CD4-positive, CD25-positive, alpha-beta regulatory T cell (primary cell): ENCODE data around the gene KIF21B. TPM values are rescaled to one million over a fixed set of nuclear protein-coding genes. Genes with fewer than 3 reads are reported as not detected.
A peak's percentile ranks its signal among the peaks of the same experiment; 100 is the strongest.

Source experiments
- ATAC-seq, 2 donors: fragments of 150-1000 bp; cut with Tn5 transposase; one replicate each; pipeline ENCODE4 v1.10.0; 2021; ENCODE audit warnings: low read depth in 2 of 2, moderate number of reproducible peaks in 2 of 2, moderate library complexity in 1 of 2
- DNase-seq, 3 donors: peaks; one replicate each; pipeline versions ENCODE4 v3.0.0 to v3.0.0-alpha.2; 2012 to 2022; ENCODE audit warnings: mixed read lengths in 1 of 3
- H3K27ac ChIP-seq: one replicate; pipeline ENCODE4 v1.7.0; 2013; ENCODE audit warnings: mild to moderate bottlenecking, low read length; ENCODE audit not compliant: insufficient read depth, poor library complexity, severe bottlenecking
- H3K27me3 ChIP-seq: one replicate; pipeline ENCODE4 v1.7.0; 2013; ENCODE audit warnings: low read length; ENCODE audit not compliant: control insufficient read depth, insufficient read depth
- H3K36me3 ChIP-seq: one replicate; pipeline ENCODE4 v1.7.0; 2013; ENCODE audit warnings: mild to moderate bottlenecking, low read length, moderate library complexity; ENCODE audit not compliant: control insufficient read depth, insufficient read depth
- H3K4me1 ChIP-seq: 2 replicates; pipeline ENCODE4 v1.7.0; 2013; ENCODE audit warnings: mild to moderate bottlenecking, low read length; ENCODE audit not compliant: insufficient read depth, control insufficient read depth, poor library complexity, severe bottlenecking
- H3K4me3 ChIP-seq: one replicate; pipeline ENCODE4 v1.7.0; 2013; ENCODE audit warnings: low read depth, mild to moderate bottlenecking, low read length, moderate library complexity
- H3K9me3 ChIP-seq, 2 experiments: 1 replicate in 1 of 2; 2 replicates in 1 of 2; pipeline ENCODE4 v1.7.0; 2013; ENCODE audit warnings: low read length in 2 of 2, mild to moderate bottlenecking in 1 of 2, moderate library complexity in 1 of 2; ENCODE audit not compliant: control insufficient read depth in 2 of 2
- H3K27ac Mint-ChIP-seq, 3 donors: one replicate each; pipeline ENCODE4 v1.8.0; 2020 to 2022; ENCODE audit warnings: mild to moderate bottlenecking in 3 of 3, mixed read lengths in 3 of 3, moderate library complexity in 2 of 3
- H3K27me3 Mint-ChIP-seq: one replicate; pipeline ENCODE4 v1.8.0; 2022; ENCODE audit warnings: mild to moderate bottlenecking, mixed read lengths
- H3K36me3 Mint-ChIP-seq: one replicate; pipeline ENCODE4 v1.8.0; 2020; ENCODE audit warnings: mixed read lengths
- H3K4me1 Mint-ChIP-seq, 4 donors: one replicate each; pipeline ENCODE4 v1.8.0; 2020 to 2022; ENCODE audit warnings: mixed read lengths in 4 of 4, mild to moderate bottlenecking in 1 of 4
- H3K4me3 Mint-ChIP-seq, 4 donors: one replicate each; pipeline ENCODE4 v1.8.0; 2020 to 2022; ENCODE audit warnings: mild to moderate bottlenecking in 4 of 4, mixed read lengths in 4 of 4, moderate library complexity in 3 of 4
- H3K9me3 Mint-ChIP-seq, 7 donors: one replicate each; pipeline ENCODE4 v1.8.0; 2020 to 2022; ENCODE audit warnings: mixed read lengths in 7 of 7, mild to moderate bottlenecking in 3 of 7, moderate library complexity in 2 of 7
- polyA plus RNA-seq, 4 donors: library from polyadenylated mRNA; unstranded; fragments of 300-500 nt; fragmentation: Illumina TruSeq; gene quantifications; one replicate each; pipeline ENCODE4 v1.2.3, GENCODE V29; 2021
- total RNA-seq: library from RNA; stranded (reverse); gene quantifications from one replicate; pipeline ENCODE4 v1.2.3, GENCODE V29; 2022

KIF21B gene
- total and polyA plus RNA-seq, 5 donors from 2014 or later = 2.3 to 96.9 (median 3.3) TPM

GRCh38 chr1:201017828-201018163 lies 5.7 kb downstream of the KIF21B start:
- no peaks in the 10 kb centered on the region for H3K27me3 ChIP-seq
- peaks cover 10% of the 10 kb centered on the region for H3K36me3 Mint-ChIP-seq
- H3K4me1 Mint-ChIP-seq = peaks cover 14 to 99% (median 66%) of the 10 kb centered on the region in 4 donors
- DNase-seq (no peak), ATAC-seq (no peak)
- no peaks in the 10 kb centered on the region for H3K9me3 Mint-ChIP-seq
- no peaks in the 10 kb centered on the region for H3K36me3 ChIP-seq
- H3K4me3 Mint-ChIP-seq = peak overlapping the region in 3 of 4 donors; percentile 54 to 66 (median 64)
- H3K4me1 ChIP-seq = peaks cover 98% of the 10 kb centered on the region
- H3K27me3 Mint-ChIP-seq = peaks cover 3% of the 10 kb centered on the region
- no peaks in the 10 kb centered on the region for H3K9me3 ChIP-seq
- no peak overlapping the region for H3K4me3 ChIP-seq
- peak overlapping the region; percentile 14 to 99 (median 92) for H3K27ac Mint-ChIP-seq
- peak overlapping the region; percentile 15 for H3K27ac ChIP-seq

GRCh38 chr1:201016943-201017827 lies 6.3 kb downstream of the KIF21B start:
- Histone ChIP-seq H3K4me1 (peaks cover 98% of the 10 kb centered on the region), H3K36me3 (peaks cover under 1% of the 10 kb centered on the region), H3K9me3 (no peaks in the 10 kb centered on the region), H3K27ac (peak overlapping the region; percentile 15), H3K4me3 (no peak overlapping the region), H3K27me3 (no peaks in the 10 kb centered on the region)
- H3K36me3 Mint-ChIP-seq = peaks cover 10% of the 10 kb centered on the region
- H3K27ac Mint-ChIP-seq = peak overlapping the region; percentile 38 to 92 (median 65)
- H3K4me3 Mint-ChIP-seq = peak overlapping the region; percentile 31 to 76 (median 41)
- peaks cover 14 to 99% (median 64%) of the 10 kb centered on the region in 4 donors for H3K4me1 Mint-ChIP-seq
- DNase-seq = no peak
- ATAC-seq = no peak
- H3K9me3 Mint-ChIP-seq = no peaks in the 10 kb centered on the region
- no peaks in the 10 kb centered on the region for H3K27me3 Mint-ChIP-seq

DNA sequence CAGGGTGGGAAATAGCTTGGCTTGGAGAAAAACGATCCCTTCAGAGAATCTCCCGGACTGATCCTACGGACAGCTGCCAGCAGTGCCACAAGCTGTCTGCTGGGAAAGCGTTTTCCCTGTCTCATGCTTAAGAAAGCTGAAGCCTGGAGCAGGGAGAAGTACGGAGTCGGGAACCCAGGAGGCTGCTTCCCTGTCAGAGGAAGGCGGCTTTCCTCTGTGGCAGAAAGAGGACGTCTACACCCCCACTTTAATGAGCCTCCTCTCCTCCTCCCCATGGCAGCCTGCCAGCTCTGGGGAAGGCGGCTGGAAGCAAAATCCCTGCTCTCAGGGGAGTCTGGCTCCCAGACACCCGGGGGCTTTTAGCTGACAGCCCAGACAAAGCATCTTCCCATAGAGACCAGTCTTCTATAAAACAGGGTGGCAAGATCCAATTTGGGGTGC lies 7.3 kb downstream of the KIF21B start:
- H3K9me3 Mint-ChIP-seq = no peaks in the 10 kb centered on the region
- H3K9me3 ChIP-seq = no peaks in the 10 kb centered on the region
- H3K4me1 ChIP-seq = peaks cover 98% of the 10 kb centered on the region
- H3K4me3 ChIP-seq = peak overlapping the region; percentile 7
- no peaks in the 10 kb centered on the region for H3K27me3 ChIP-seq
- no peak for DNase-seq
- H3K4me3 Mint-ChIP-seq = peak overlapping the region in 2 of 4 donors; percentile 46 to 76
- H3K27me3 Mint-ChIP-seq = no peaks in the 10 kb centered on the region
- peaks cover 15% of the 10 kb centered on the region for H3K36me3 Mint-ChIP-seq
- H3K27ac Mint-ChIP-seq = peak overlapping the region; percentile 38 to 94 (median 84)
- ATAC-seq = no peak
- peak overlapping the region; percentile 30 for H3K27ac ChIP-seq
- H3K36me3 ChIP-seq = peaks cover 5% of the 10 kb centered on the region
- peaks cover 17 to 99% (median 68%) of the 10 kb centered on the region in 4 donors for H3K4me1 Mint-ChIP-seq

DNA sequence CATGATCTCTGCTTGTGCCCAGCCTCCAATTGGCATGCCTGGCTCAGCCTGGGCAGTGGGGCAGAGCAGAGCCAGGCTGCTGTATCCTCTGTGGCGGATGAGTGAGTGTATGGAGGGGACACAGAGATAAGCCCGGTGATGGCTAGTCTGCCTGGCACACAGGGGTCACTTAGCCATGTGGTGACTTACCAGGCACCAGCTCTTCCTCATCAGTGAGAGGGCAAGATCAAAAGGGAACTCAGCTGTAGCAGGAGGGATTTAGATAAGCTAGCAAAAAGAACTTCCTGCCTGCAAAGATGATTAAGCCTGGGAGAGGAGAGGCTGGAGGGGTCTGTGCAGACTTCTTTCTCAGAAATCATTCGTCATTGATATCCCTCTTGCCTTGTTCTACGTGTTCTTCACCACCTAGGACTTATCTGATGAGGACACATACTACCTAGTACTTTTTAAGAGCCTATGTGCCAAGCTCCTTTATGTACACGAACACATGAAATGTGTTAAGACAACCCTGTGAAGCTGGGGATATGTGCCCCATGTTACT lies 7.9 kb downstream of the KIF21B start:
- Histone ChIP-seq H3K9me3 (no peaks in the 10 kb centered on the region), H3K36me3 (peaks cover 5% of the 10 kb centered on the region), H3K27me3 (no peaks in the 10 kb centered on the region), H3K4me3 (peak overlapping the region; percentile 7), H3K27ac (peak overlapping the region; percentile 30), H3K4me1 (peaks cover 96% of the 10 kb centered on the region)
- DNase-seq (peak in 1 of 3 donors; percentile 71), ATAC-seq (peak; percentile 6 to 7)
- peak overlapping the region; percentile 84 to 94 (median 90) for H3K27ac Mint-ChIP-seq
- peaks cover 16% of the 10 kb centered on the region for H3K36me3 Mint-ChIP-seq
- no peaks in the 10 kb centered on the region for H3K9me3 Mint-ChIP-seq
- H3K4me1 Mint-ChIP-seq = peaks cover 19 to 99% (median 70%) of the 10 kb centered on the region in 4 donors
- peak overlapping the region in 3 of 4 donors; percentile 46 to 76 (median 46) for H3K4me3 Mint-ChIP-seq
- H3K27me3 Mint-ChIP-seq = no peaks in the 10 kb centered on the region

- peak overlapping the region in 2 of 3 donors; percentile 31 to 43 for H3K27ac Mint-ChIP-seq
Observed at GRCh38 chr1:201014816-201015200, 8.7 kb downstream of the KIF21B start.

DNA sequence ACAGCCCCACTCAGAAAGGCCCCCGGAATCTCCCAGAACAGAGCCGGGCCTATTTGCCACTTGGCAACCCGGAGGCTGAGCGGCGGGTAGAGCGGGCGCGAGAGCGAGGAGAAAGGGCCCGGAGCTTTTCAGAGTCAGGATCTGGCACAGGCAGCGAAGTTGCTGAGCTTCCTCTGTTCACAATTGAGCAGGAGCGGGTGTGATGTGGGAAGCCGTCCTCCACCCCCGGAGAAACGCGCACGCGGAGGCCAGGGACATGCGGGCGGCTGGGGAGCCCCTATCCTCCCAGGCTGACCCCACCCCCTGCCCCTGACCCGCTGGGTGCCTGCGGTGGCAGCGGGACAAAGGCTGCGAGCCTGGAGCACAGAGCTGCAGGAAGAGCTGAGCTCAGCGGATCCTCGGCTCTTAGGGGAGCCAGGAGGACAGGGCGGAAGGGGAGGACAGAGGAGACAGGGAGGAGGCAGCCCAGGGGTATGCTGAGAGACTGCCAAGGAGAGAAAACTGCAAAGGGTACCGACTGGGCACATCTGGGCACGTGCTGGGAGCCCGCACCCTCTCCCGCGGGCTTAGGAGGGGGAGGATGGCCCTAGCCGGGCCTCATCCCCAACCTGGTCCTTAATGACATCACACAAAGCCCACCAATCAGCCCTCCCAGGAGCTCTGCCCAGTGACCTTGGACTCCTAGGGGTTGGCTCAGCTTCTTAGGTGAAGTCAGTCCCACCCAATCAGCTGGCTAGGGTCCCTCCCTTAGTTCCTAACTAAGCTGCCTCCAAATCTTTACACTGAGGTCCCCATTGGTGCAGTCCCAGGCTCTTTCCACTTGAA lies 9.3 kb downstream of the KIF21B start:
- Histone ChIP-seq H3K4me1 (peaks cover 95% of the 10 kb centered on the region), H3K27ac (no peak overlapping the region), H3K36me3 (peaks cover 11% of the 10 kb centered on the region), H3K4me3 (no peak overlapping the region), H3K27me3 (no peaks in the 10 kb centered on the region), H3K9me3 (no peaks in the 10 kb centered on the region)
- no peak for ATAC-seq
- H3K4me1 Mint-ChIP-seq = peaks cover 16 to 98% (median 65%) of the 10 kb centered on the region in 4 donors
- H3K9me3 Mint-ChIP-seq = no peaks in the 10 kb centered on the region
- peaks cover 16% of the 10 kb centered on the region for H3K36me3 Mint-ChIP-seq
- peak overlapping the region; percentile 31 to 82 (median 43) for H3K27ac Mint-ChIP-seq
- H3K27me3 Mint-ChIP-seq = no peaks in the 10 kb centered on the region
- H3K4me3 Mint-ChIP-seq = peak overlapping the region in 3 of 4 donors; percentile 35 to 87 (median 46)
- no peak for DNase-seq

More at GRCh38 chr1:201014816-201015200, 8.7 kb downstream of the KIF21B start:
- Mint-ChIP-seq H3K9me3 (no peaks in the 10 kb centered on the region), H3K4me3 (peak overlapping the region; percentile 3 to 46 (median 36)), H3K27me3 (no peaks in the 10 kb centered on the region), H3K36me3 (peaks cover 16% of the 10 kb centered on the region), H3K4me1 (peaks cover 19 to 98% (median 66%) of the 10 kb centered on the region in 4 donors)
- Histone ChIP-seq H3K4me3 (no peak overlapping the region), H3K27ac (no peak overlapping the region), H3K36me3 (peaks cover 8% of the 10 kb centered on the region), H3K4me1 (peaks cover 96% of the 10 kb centered on the region), H3K9me3 (no peaks in the 10 kb centered on the region), H3K27me3 (no peaks in the 10 kb centered on the region)
- ATAC-seq (no peak), DNase-seq (no peak)

GRCh38 chr1:201013031-201013485 lies 10.5 kb downstream of the KIF21B start:
- Mint-ChIP-seq H3K27me3 (no peaks in the 10 kb centered on the region), H3K4me3 (peak overlapping the region in 2 of 4 donors; percentile 61 to 72), H3K4me1 (peaks cover 15 to 98% (median 64%) of the 10 kb centered on the region in 4 donors), H3K36me3 (peaks cover 13% of the 10 kb centered on the region), H3K27ac (peak overlapping the region; percentile 67 to 98 (median 82)), H3K9me3 (no peaks in the 10 kb centered on the region)
- no peak overlapping the region for H3K4me3 ChIP-seq
- DNase-seq (peak in 1 of 3 donors; percentile 80), ATAC-seq (peak in 1 of 2 donors; percentile 15)
- peaks cover 93% of the 10 kb centered on the region for H3K4me1 ChIP-seq
- H3K27me3 ChIP-seq = no peaks in the 10 kb centered on the region
- no peak overlapping the region for H3K27ac ChIP-seq
- H3K36me3 ChIP-seq = peaks cover 19% of the 10 kb centered on the region
- H3K9me3 ChIP-seq = no peaks in the 10 kb centered on the region
